ENCODE measurements around the gene BLM.

DNA sequence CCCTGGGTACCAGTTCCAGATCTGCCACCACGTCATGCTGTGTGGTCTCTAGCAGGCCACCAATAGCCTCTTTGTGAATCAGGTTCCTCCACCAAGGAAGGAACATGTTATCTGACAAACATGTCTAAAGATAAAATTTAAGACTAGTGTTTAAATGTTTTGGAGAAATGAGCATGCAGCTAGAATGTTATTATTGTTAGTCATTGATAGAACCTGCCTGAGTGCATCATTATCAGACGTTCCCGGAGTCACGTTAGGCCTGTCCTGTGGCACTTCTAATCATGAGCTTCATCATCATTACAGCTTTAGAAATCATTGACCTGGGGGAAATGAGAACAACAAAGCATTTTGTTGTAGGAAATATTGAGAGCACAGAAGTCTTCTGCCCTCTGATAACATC is 92.4 kb downstream of the BLM start:
- TF ChIP-seq, protein P1, sequence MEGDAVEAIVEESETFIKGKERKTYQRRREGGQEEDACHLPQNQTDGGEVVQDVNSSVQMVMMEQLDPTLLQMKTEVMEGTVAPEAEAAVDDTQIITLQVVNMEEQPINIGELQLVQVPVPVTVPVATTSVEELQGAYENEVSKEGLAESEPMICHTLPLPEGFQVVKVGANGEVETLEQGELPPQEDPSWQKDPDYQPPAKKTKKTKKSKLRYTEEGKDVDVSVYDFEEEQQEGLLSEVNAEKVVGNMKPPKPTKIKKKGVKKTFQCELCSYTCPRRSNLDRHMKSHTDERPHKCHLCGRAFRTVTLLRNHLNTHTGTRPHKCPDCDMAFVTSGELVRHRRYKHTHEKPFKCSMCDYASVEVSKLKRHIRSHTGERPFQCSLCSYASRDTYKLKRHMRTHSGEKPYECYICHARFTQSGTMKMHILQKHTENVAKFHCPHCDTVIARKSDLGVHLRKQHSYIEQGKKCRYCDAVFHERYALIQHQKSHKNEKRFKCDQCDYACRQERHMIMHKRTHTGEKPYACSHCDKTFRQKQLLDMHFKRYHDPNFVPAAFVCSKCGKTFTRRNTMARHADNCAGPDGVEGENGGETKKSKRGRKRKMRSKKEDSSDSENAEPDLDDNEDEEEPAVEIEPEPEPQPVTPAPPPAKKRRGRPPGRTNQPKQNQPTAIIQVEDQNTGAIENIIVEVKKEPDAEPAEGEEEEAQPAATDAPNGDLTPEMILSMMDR (IDR thresholded peaks at IDR 0.05): no peak
- no peak for TF ChIP-seq EP300 (IDR thresholded peaks at IDR 0.05)
- no peak for TF ChIP-seq POLR2A (IDR thresholded peaks at IDR 0.05)

Data from suprapubic skin (tissue), 3 donors.